HepG2 (cell line): ENCODE data around the gene OLFM1. TPM values are rescaled to one million over a fixed set of nuclear protein-coding genes. Genes with fewer than 3 reads are reported as not detected.
A peak's percentile ranks its signal among the peaks of the same experiment; 100 is the strongest.

ENCODE experiments used
- ATAC-seq: fragments of 200-7000 bp; cut with Tn5 transposase; 3 replicates; pipeline ENCODE4 v1.9.1; 2020; ENCODE audit warnings: mild to moderate bottlenecking, moderate library complexity
- BruUV-seq: library from RNA; stranded (reverse); fragments of 400-500 nt; replicated peaks from 2 replicates; lab custom pipeline; 2021; lab: Mats Ljungman, UMichigan
- CTCF ChIA-PET: fragments of 300-600 bp; formaldehyde crosslinking; extraction: SDS; loops from one replicate; lab custom pipeline; 2021; ENCODE audit warnings: low total read pairs, inconsistent platforms, low intra/inter-chr PET ratio; lab: Yijun Ruan, JAX
- POLR2A ChIA-PET: fragments of 350-600 bp; sonication (Branson Sonifier 250); formaldehyde crosslinking; loops from one replicate; lab custom pipeline; 2020; ENCODE audit warnings: antibody characterized with exemption, inconsistent platforms; lab: Yijun Ruan, JAX
- DNase-seq: peaks from one replicate; pipeline ENCODE4 v3.0.0-alpha.2; 2015; ENCODE audit warnings: low spot score
- FAIRE-seq: peaks from 3 replicates; lab custom pipeline; 2011; peaks lifted over from hg19 to GRCh38; lab: Jason Lieb, UNC
- H2AFZ ChIP-seq: one replicate; pipeline ENCODE4 v1.6.1; 2011; ENCODE audit warnings: low read length, inconsistent platforms
- H3K27ac ChIP-seq: fragments of 300-600 bp; 3 replicates; pipeline ENCODE4 v1.8.0; 2011; ENCODE audit warnings: mixed run types, mild to moderate bottlenecking, mixed read lengths, low read length, inconsistent platforms; ENCODE audit not compliant: insufficient read depth; ENCODE audit errors: extremely low read length
- H3K27me3 ChIP-seq, 2 experiments: fragments of 200-600 bp in 1 of 2; 2 replicates in 1 of 2; 3 replicates in 1 of 2; pipeline versions ENCODE4 v1.6.0 to v1.8.0; 2011; ENCODE audit warnings: low read length in 2 of 2, mild to moderate bottlenecking in 2 of 2, moderate library complexity in 2 of 2, inconsistent platforms in 1 of 2; ENCODE audit not compliant: insufficient read depth in 2 of 2, control insufficient read depth in 1 of 2
- H3K36me3 ChIP-seq, 2 experiments: fragments of 200-600 bp in 1 of 2; replicated peaks in 1 of 2; 2 replicates in 1 of 2; 3 replicates in 1 of 2; pipeline versions ENCODE4 v1.5.1 to v1.8.0; 2011; ENCODE audit warnings: low read length in 2 of 2, inconsistent platforms in 1 of 2; ENCODE audit not compliant: insufficient read depth in 2 of 2, control insufficient read depth in 1 of 2
- H3K4me1 ChIP-seq: 2 replicates; pipeline ENCODE4 v1.5.1; 2012; ENCODE audit warnings: low read length, inconsistent platforms; ENCODE audit not compliant: insufficient read depth
- H3K4me2 ChIP-seq: 2 replicates; pipeline ENCODE4 v1.6.0; 2011; ENCODE audit warnings: low read depth, low read length, inconsistent platforms
- H3K4me3 ChIP-seq, 3 experiments: fragments of 200-600 bp in 1 of 3; sonication (generic), shearing (Covaris generic) in 1 of 3; replicated peaks in 1 of 3; 2 replicates each; pipeline ENCODE4 v1.5.1; 2011 to 2016; ENCODE audit warnings: low read length in 3 of 3, inconsistent platforms in 2 of 3, low read depth in 2 of 3, mild to moderate bottlenecking in 2 of 3, control low read depth in 1 of 3, mixed read lengths in 1 of 3; ENCODE audit not compliant: insufficient read depth in 1 of 3
- H3K79me2 ChIP-seq: one replicate; pipeline ENCODE4 v1.6.1; 2011; ENCODE audit warnings: low read length, inconsistent platforms; ENCODE audit not compliant: insufficient read depth
- H3K9ac ChIP-seq: 2 replicates; pipeline ENCODE4 v1.6.0; 2011; ENCODE audit warnings: mild to moderate bottlenecking, low read depth, low read length, inconsistent platforms; ENCODE audit not compliant: insufficient read depth
- H3K9me3 ChIP-seq: 2 replicates; pipeline ENCODE4 v1.5.1; 2012; ENCODE audit warnings: mild to moderate bottlenecking, low read length
- H4K20me1 ChIP-seq: 2 replicates; pipeline ENCODE4 v1.6.0; 2011; ENCODE audit warnings: inconsistent platforms, mild to moderate bottlenecking, low read length, moderate library complexity; ENCODE audit not compliant: insufficient read depth
- CC2D1A ChIP-seq: sonication (generic); formaldehyde crosslinking; IDR thresholded peaks from 2 replicates; pipeline ENCODE4 v1.8.1; 2023; ENCODE audit warnings: mild to moderate bottlenecking, missing genetic modification reagents
- CSRNP2 ChIP-seq: sonication (generic); formaldehyde crosslinking; conservative IDR thresholded peaks from 2 replicates; pipeline ENCODE4 v1.8.0; 2022; ENCODE audit warnings: low read depth, missing genetic modification reagents
- EZH2 ChIP-seq: conservative IDR thresholded peaks from 2 replicates; pipeline ENCODE4 v1.6.1; 2012; ENCODE audit warnings: mild to moderate bottlenecking, low read depth, low read length, moderate library complexity
- HOMEZ ChIP-seq: IDR thresholded peaks from 2 replicates; pipeline ENCODE4 v1.6.1; 2016; ENCODE audit warnings: low read depth
- JUN ChIP-seq: sonication (generic); formaldehyde crosslinking; IDR thresholded peaks from 2 replicates; pipeline ENCODE4 v1.4.0; 2020; ENCODE audit warnings: mild to moderate bottlenecking, missing genetic modification reagents
- KMT2B ChIP-seq: IDR thresholded peaks from 2 replicates; pipeline ENCODE4 v1.6.1; 2016; ENCODE audit warnings: missing genetic modification reagents, missing compliant biosample characterization
- RORA ChIP-seq: sonication (generic); formaldehyde crosslinking; IDR thresholded peaks from 2 replicates; pipeline ENCODE4 v1.5.0; 2020; ENCODE audit warnings: mild to moderate bottlenecking, missing genetic modification reagents, moderate library complexity
- ZBTB10 ChIP-seq: sonication (generic); formaldehyde crosslinking; IDR thresholded peaks from 2 replicates; pipeline ENCODE4 v1.4.0; 2020; ENCODE audit warnings: missing genetic modification reagents, borderline replicate concordance
- ZHX1 ChIP-seq: sonication (generic); formaldehyde crosslinking; IDR thresholded peaks from 2 replicates; pipeline ENCODE4 v1.8.1; 2022; ENCODE audit warnings: low read depth, mild to moderate bottlenecking, missing genetic modification reagents
- ZNF513 ChIP-seq: sonication (generic); formaldehyde crosslinking; conservative IDR thresholded peaks from 2 replicates; pipeline ENCODE4 v1.5.0; 2020; ENCODE audit warnings: missing genetic modification reagents
- WGBS: methylation state at CpG from one replicate; pipeline ENCODE4 v1.1.6; 2017; ENCODE audit warnings: low lambda C conversion rate; 5-methylcytosine and 5-hydroxymethylcytosine counted together
- in situ Hi-C: cut with HindIII; loops from 2 replicates; pipeline ENCODE4 v1.10.0; 2017; ENCODE audit warnings: low pct_unique_long_range_greater_than_20kb; ENCODE audit not compliant: extremely low pct_ligation_motif_present
- intact Hi-C: fragments of 100-400 bp; cut with micrococcal nuclease; formaldehyde crosslinking; loops from one replicate; pipeline ENCODE4 v1.10.0; 2022; ENCODE audit not compliant: unreplicated experiment
- polyA plus RNA-seq, 8 experiments: library from polyadenylated mRNA; depleted of rRNA in 3 of 8; stranded (reverse) in 7 of 8; unstranded in 1 of 8; fragments of >200 nt; fragmentation: Illumina TruSeq in 4 of 8; extraction: Trizol in 4 of 8; gene quantifications; 2 replicates each; pipeline versions ENCODE4 v1.2.1 to v1.2.3, GENCODE V29; 2011 to 2016; ENCODE audit warnings: low read depth in 4 of 8, missing spikeins in 1 of 8, mixed read lengths in 1 of 8; ENCODE audit not compliant: insufficient read depth in 1 of 8
- total RNA-seq, 5 experiments: library from RNA; depleted of rRNA; stranded (reverse); fragments of >200 nt; fragmentation: Illumina TruSeq; extraction: Trizol; gene quantifications; 2 replicates each; pipeline ENCODE4 v1.2.3, GENCODE V29; 2016; ENCODE audit warnings: low read depth in 1 of 5

OLFM1 gene
- total and polyA plus RNA-seq, 2 of the 13 experiments (the other 11 are each of a cell fraction or from before 2014, with no cell fraction given): not detected

GRCh38 chr9:135083241-135083810 lies 4.1 kb upstream of the OLFM1 start (continued):
- TF ChIP-seq ZHX1 (no peak), HOMEZ (no peak), CC2D1A (no peak)

- Histone ChIP-seq H3K4me2 (no peak overlapping the region), H3K9ac (no peak overlapping the region), H3K4me1 (peaks cover 29% of the 10 kb centered on the region), H4K20me1 (peaks cover under 1% of the 10 kb centered on the region; the same call in 1 of the 2 replicates), H3K79me2 (no peaks in the 10 kb centered on the region), H3K27ac (no peak overlapping the region), H3K27me3 (peaks cover 4 to 80% of the 10 kb centered on the region in 2 experiments), H3K4me3 (no peak overlapping the region), H3K36me3 (no peaks in the 10 kb centered on the region), H2AFZ (no peak overlapping the region), H3K9me3 (no peaks in the 10 kb centered on the region)
- TF ChIP-seq RORA (no peak), ZBTB10 (CRISPR knock-in tag) (no peak), KMT2B (CRISPR knock-in tag) (no peak), JUN (CRISPR knock-in tag) (no peak), EZH2 (0 out of 2 replicates have a peak, but pooled peaks have one; percentile 36), ZNF513 (CRISPR knock-in tag) (no peak), CSRNP2 (CRISPR knock-in tag) (no peak)
- DNase-seq: no peak
- no peak for ATAC-seq
- ChIA-PET CTCF (no interaction called here), POLR2A (no interaction called here)
- intact Hi-C loops: no loop called here
- no peak for FAIRE-seq
- no TSS peak for BruUV-seq
- in situ Hi-C loops: no loop called here
- WGBS: 4% methylated on average over 5 of the region's 8 CpGs
Measured at GRCh38 chr9:135083831-135084230, 3.6 kb upstream of the OLFM1 start.
